PC-3 (cell line): ENCODE data around the gene MC5R. TPM values are rescaled to one million over a fixed set of nuclear protein-coding genes. Genes with fewer than 3 reads are reported as not detected.

Experiments
- ATAC-seq: fragments of 200-7000 bp; cut with Tn5 transposase; 2 replicates; pipeline ENCODE4 v1.9.1; 2020; ENCODE audit warnings: mild to moderate bottlenecking, moderate library complexity
- BruUV-seq: library from RNA; stranded (reverse); fragments of 400-500 nt; replicated peaks from 2 replicates; lab custom pipeline; 2021; lab: Mats Ljungman, UMichigan
- CTCF ChIA-PET: fragments of 300-600 bp; sonication (Branson Sonifier 250); formaldehyde crosslinking; loops from one replicate; lab custom pipeline; 2022; ENCODE audit warnings: antibody characterized with exemption; lab: Charles Lee
- POLR2A ChIA-PET: fragments of 300-600 bp; sonication (Branson Sonifier 250); formaldehyde crosslinking; loops from one replicate; lab custom pipeline; 2022; ENCODE audit warnings: antibody characterized with exemption; ENCODE audit not compliant: unreplicated experiment; lab: Charles Lee
- DNase-seq: peaks from one replicate; pipeline ENCODE4 v3.0.0-alpha.2; 2015
- H2AFZ ChIP-seq: fragments of 300-600 bp; sonication (generic); 2 replicates; pipeline ENCODE4 v1.6.0; 2016; ENCODE audit warnings: antibody characterized with exemption, low read length
- H3F3A ChIP-seq: fragments of 300-600 bp; sonication (generic); one replicate; pipeline ENCODE4 v1.6.0; 2017; ENCODE audit warnings: antibody characterized with exemption, low read length, control low read depth, mild to moderate bottlenecking; ENCODE audit not compliant: unreplicated experiment
- H3K27ac ChIP-seq: fragments of 300-600 bp; sonication (generic); 2 replicates; pipeline ENCODE4 v1.5.1; 2016; ENCODE audit warnings: mild to moderate bottlenecking, low read length
- H3K27me3 ChIP-seq: fragments of 300-600 bp; sonication (generic); 2 replicates; pipeline ENCODE4 v1.6.1; 2016; ENCODE audit warnings: low read length, mixed read lengths
- H3K36me3 ChIP-seq: fragments of 300-600 bp; sonication (generic); 2 replicates; pipeline ENCODE4 v1.6.1; 2016; ENCODE audit warnings: low read depth, mixed run types, low read length, mixed read lengths
- H3K4me1 ChIP-seq: fragments of 300-600 bp; sonication (generic); 2 replicates; pipeline ENCODE4 v1.5.1; 2016; ENCODE audit warnings: low read length; ENCODE audit not compliant: insufficient read depth
- H3K4me2 ChIP-seq: fragments of 300-600 bp; sonication (generic); 2 replicates; pipeline ENCODE4 v1.6.0; 2016; ENCODE audit warnings: low read length
- H3K4me3 ChIP-seq: fragments of 300-600 bp; sonication (generic); 2 replicates; pipeline ENCODE4 v1.5.1; 2016; ENCODE audit warnings: mild to moderate bottlenecking, low read length, mixed read lengths
- H3K79me2 ChIP-seq: fragments of 300-600 bp; sonication (generic); 2 replicates; pipeline ENCODE4 v1.6.1; 2017; ENCODE audit warnings: low read length, mixed read lengths
- H3K9ac ChIP-seq: fragments of 300-600 bp; sonication (generic); 2 replicates; pipeline ENCODE4 v1.6.0; 2016; ENCODE audit warnings: mild to moderate bottlenecking, low read length
- H3K9me2 ChIP-seq: fragments of 300-600 bp; sonication (generic); replicated peaks from 2 replicates; pipeline ENCODE4 v1.6.1; 2016; ENCODE audit warnings: mixed run types, low read length, mixed read lengths
- H3K9me3 ChIP-seq: fragments of 300-600 bp; sonication (generic); 2 replicates; pipeline ENCODE4 v1.6.1; 2016; ENCODE audit warnings: low read length, mixed read lengths
- H4K20me1 ChIP-seq: fragments of 300-600 bp; sonication (generic); 2 replicates; pipeline ENCODE4 v1.6.1; 2016; ENCODE audit warnings: low read length, mixed read lengths
- CTCF ChIP-seq: fragments of 300-600 bp; sonication (generic); conservative IDR thresholded peaks from 2 replicates; pipeline ENCODE4 v1.5.1; 2017; ENCODE audit warnings: antibody characterized with exemption, low read depth, mild to moderate bottlenecking, low read length
- EZH2 ChIP-seq: fragments of 300-600 bp; sonication (generic); IDR thresholded peaks from one replicate; pipeline ENCODE4 v1.6.1; 2017; ENCODE audit warnings: antibody characterized with exemption, mild to moderate bottlenecking, low read length; ENCODE audit not compliant: unreplicated experiment
- EZH2phosphoT487 ChIP-seq: fragments of 300-600 bp; sonication (generic); IDR thresholded peaks from 2 replicates; pipeline ENCODE4 v1.6.1; 2018; ENCODE audit warnings: mild to moderate bottlenecking, antibody characterized with exemption, low read length, borderline replicate concordance
- intact Hi-C: fragments of 100-400 bp; cut with micrococcal nuclease; formaldehyde crosslinking; loops from 2 replicates; pipeline ENCODE4 v1.9.0; 2023
- total RNA-seq: library from RNA; depleted of rRNA; stranded (reverse); fragments of >200 nt; gene quantifications from 2 replicates; pipeline ENCODE4 v1.2.3, GENCODE V29; 2014

MC5R gene
- total RNA-seq, 1 experiment from 2014 or later: not detected

- peak overlapping the region; percentile 15; the same call in 1 of the 2 replicates for H3K4me2 ChIP-seq
- DNase-seq (peak; percentile 66), ATAC-seq (0 out of 2 replicates have a peak, but pooled peaks have one; percentile 8)
- H3K79me2 ChIP-seq: no peaks in the 10 kb centered on the region
- H3F3A ChIP-seq: no peaks in the 10 kb centered on the region
- no peak overlapping the region for H3K9ac ChIP-seq
- H3K27ac ChIP-seq: no peak overlapping the region
- H2AFZ ChIP-seq: no peak overlapping the region
- no peaks in the 10 kb centered on the region for H3K9me2 ChIP-seq
- intact Hi-C loops: no loop called here
- H3K36me3 ChIP-seq: no peaks in the 10 kb centered on the region
- peaks cover 30% of the 10 kb centered on the region for H3K4me1 ChIP-seq
- H3K4me3 ChIP-seq: no peak overlapping the region
- H3K9me3 ChIP-seq: no peaks in the 10 kb centered on the region
- POLR2A ChIA-PET: no interaction called here
- H3K27me3 ChIP-seq: no peaks in the 10 kb centered on the region
- no peak for TF ChIP-seq CTCF
- no peak for TF ChIP-seq EZH2phosphoT487
- TF ChIP-seq EZH2: no peak
- BruUV-seq: no TSS peak
- no peaks in the 10 kb centered on the region for H4K20me1 ChIP-seq
- CTCF ChIA-PET: no interaction called here
Measured at GRCh38 chr18:13809531-13810255, 14.3 kb upstream of the MC5R start.

- Histone ChIP-seq H4K20me1 (no peaks in the 10 kb centered on the region), H3K79me2 (no peaks in the 10 kb centered on the region), H3K9me2 (no peaks in the 10 kb centered on the region), H3K9me3 (no peaks in the 10 kb centered on the region), H3F3A (no peaks in the 10 kb centered on the region), H3K4me2 (peak overlapping the region; percentile 15), H3K27ac (no peak overlapping the region), H3K9ac (no peak overlapping the region), H2AFZ (no peak overlapping the region), H3K36me3 (no peaks in the 10 kb centered on the region), H3K4me3 (no peak overlapping the region), H3K27me3 (peaks cover 8% of the 10 kb centered on the region; the same call in 1 of the 2 replicates), H3K4me1 (peaks cover 30% of the 10 kb centered on the region)
- DNase-seq (peak; percentile 59), ATAC-seq (no peak)
- ChIA-PET POLR2A (interaction anchor here (0.6 kb wide), 1 partner anchor 160 kb away, joined by 4 read pairs; no protein-coding TSS in a partner anchor), CTCF (interaction anchor here (0.7 kb wide), 1 partner anchor 294 kb away, joined by 5 read pairs; no protein-coding TSS in a partner anchor)
- intact Hi-C loops: no loop called here
- BruUV-seq: no TSS peak
- no peak for TF ChIP-seq EZH2
- TF ChIP-seq EZH2phosphoT487: no peak
- no peak for TF ChIP-seq CTCF
Measured at GRCh38 chr18:13810950-13811485, 12.9 kb upstream of the MC5R start.
